Lung (tissue), 12 donors: ENCODE data around the gene ADPRHL1. TPM values are rescaled to one million over a fixed set of nuclear protein-coding genes. Genes with fewer than 3 reads are reported as not detected.
"Not testable (repeated sequence)": the region's sequence is repeated elsewhere in the genome, so short reads cannot be mapped to it uniquely, and the experiment has no call there.

Experiments
- ATAC-seq: fragments of 200-7000 bp; cut with Tn5 transposase; one replicate; pipeline ENCODE4 v1.9.1; 2020; ENCODE audit warnings: moderate number of reproducible peaks; ENCODE audit not compliant: insufficient read depth, low FRiP score
- DNase-seq, 3 donors: peaks; one replicate each; pipeline ENCODE4 v3.0.0-alpha.2; 2013 to 2017
- H3K27ac ChIP-seq, 2 donors: one replicate each; pipeline ENCODE4 v1.5.1; 2013; ENCODE audit warnings: mild to moderate bottlenecking in 2 of 2, moderate library complexity in 2 of 2, control low read depth in 1 of 2, inconsistent platforms in 1 of 2, low read depth in 1 of 2, low read length in 1 of 2
- H3K27me3 ChIP-seq, 3 donors: one replicate each; pipeline ENCODE4 v1.5.1; 2013; ENCODE audit warnings: low read length in 2 of 3; ENCODE audit not compliant: control insufficient read depth in 3 of 3, insufficient read depth in 3 of 3
- H3K36me3 ChIP-seq, 4 donors: one replicate each; pipeline ENCODE4 v1.5.1; 2013; ENCODE audit warnings: low read length in 4 of 4, mild to moderate bottlenecking in 1 of 4, moderate library complexity in 1 of 4; ENCODE audit not compliant: control insufficient read depth in 4 of 4, insufficient read depth in 4 of 4
- H3K4me1 ChIP-seq, 5 donors: one replicate each; pipeline ENCODE4 v1.5.1; 2013; ENCODE audit warnings: low read length in 5 of 5, mild to moderate bottlenecking in 2 of 5, moderate library complexity in 1 of 5; ENCODE audit not compliant: control insufficient read depth in 5 of 5, insufficient read depth in 5 of 5
- H3K4me3 ChIP-seq: one replicate; pipeline ENCODE4 v1.5.1; 2013; ENCODE audit warnings: mild to moderate bottlenecking, control low read depth, moderate library complexity
- H3K9ac ChIP-seq, 2 donors: one replicate each; pipeline ENCODE4 v1.5.1; 2013; ENCODE audit warnings: low read length in 2 of 2, control low read depth in 1 of 2; ENCODE audit not compliant: insufficient read depth in 1 of 2
- H3K9me3 ChIP-seq, 4 donors: one replicate each; pipeline ENCODE4 v1.5.1; 2013; ENCODE audit warnings: low read length in 3 of 4, mild to moderate bottlenecking in 1 of 4, moderate library complexity in 1 of 4; ENCODE audit not compliant: control insufficient read depth in 4 of 4, insufficient read depth in 3 of 4
- WGBS, 2 donors: extraction: QIAGEN DNeasy Blood & Tissue Kit; methylation state at CpG; one replicate each; pipeline ENCODE4 v1.1.7; 2013; 5-methylcytosine and 5-hydroxymethylcytosine counted together
- polyA plus RNA-seq, 2 donors: library from polyadenylated mRNA; stranded (reverse); fragments of 200-250 nt; gene quantifications; one replicate each; pipeline ENCODE4 v1.2.1, GENCODE V29; 2013
- total RNA-seq, 2 donors: library from RNA; depleted of rRNA in 1 of 2; stranded (reverse); fragments of >200 nt in 1 of 2; gene quantifications; one replicate each; pipeline ENCODE4 v1.2.1, GENCODE V29; 2014 to 2021
- TF ChIP-seq, protein P1 (sequence below): IDR thresholded peaks from 2 replicates; pipeline ENCODE4 v1.5.1; 2012; ENCODE audit warnings: mild to moderate bottlenecking; ENCODE audit errors: control extremely low read depth, extremely low read depth
- donor health status: control.
- donor health status: control.
- donor health status: Bipolar disorder and iron deficiency.
- donor health status: healthy.
- donor health status: DM: yes; HTN: yes; CAD: no.

Gene ADPRHL1
- total and polyA plus RNA-seq, 4 donors: 0.83 to 4.9 (median 1.3) TPM

DNA sequence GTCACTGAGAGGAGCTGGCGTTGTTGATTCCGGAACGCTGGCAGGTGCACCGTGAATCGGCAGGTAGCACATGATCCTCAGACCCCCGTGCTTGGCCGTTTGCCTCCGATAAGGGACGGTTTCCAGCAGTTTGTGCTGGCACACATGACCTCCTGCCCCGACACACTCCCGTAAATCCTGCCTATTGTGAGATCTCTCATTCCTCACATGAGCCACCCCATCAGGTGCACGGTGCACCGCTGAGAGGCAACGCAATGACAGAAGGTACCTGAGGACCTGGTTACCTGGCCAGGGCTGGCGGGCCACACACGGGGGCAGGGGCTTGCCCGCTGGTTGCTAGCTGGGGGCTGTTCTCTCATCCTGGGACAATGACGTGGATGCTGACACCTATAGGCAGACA, 2.1 kb upstream of the ADPRHL1 start:
- TF ChIP-seq, protein P1, sequence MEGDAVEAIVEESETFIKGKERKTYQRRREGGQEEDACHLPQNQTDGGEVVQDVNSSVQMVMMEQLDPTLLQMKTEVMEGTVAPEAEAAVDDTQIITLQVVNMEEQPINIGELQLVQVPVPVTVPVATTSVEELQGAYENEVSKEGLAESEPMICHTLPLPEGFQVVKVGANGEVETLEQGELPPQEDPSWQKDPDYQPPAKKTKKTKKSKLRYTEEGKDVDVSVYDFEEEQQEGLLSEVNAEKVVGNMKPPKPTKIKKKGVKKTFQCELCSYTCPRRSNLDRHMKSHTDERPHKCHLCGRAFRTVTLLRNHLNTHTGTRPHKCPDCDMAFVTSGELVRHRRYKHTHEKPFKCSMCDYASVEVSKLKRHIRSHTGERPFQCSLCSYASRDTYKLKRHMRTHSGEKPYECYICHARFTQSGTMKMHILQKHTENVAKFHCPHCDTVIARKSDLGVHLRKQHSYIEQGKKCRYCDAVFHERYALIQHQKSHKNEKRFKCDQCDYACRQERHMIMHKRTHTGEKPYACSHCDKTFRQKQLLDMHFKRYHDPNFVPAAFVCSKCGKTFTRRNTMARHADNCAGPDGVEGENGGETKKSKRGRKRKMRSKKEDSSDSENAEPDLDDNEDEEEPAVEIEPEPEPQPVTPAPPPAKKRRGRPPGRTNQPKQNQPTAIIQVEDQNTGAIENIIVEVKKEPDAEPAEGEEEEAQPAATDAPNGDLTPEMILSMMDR: no peak
- no peaks in the 10 kb centered on the region for H3K27me3 ChIP-seq
- DNase-seq (no peak), ATAC-seq (no peak)
- 88 to 92% methylated on average over 18 of the region's 18 CpGs for WGBS, 2 donors
- peaks cover 3 to 31% (median 19%) of the 10 kb centered on the region in 4 donors for H3K36me3 ChIP-seq
- no peak overlapping the region for H3K27ac ChIP-seq
- no peaks in the 10 kb centered on the region for H3K9me3 ChIP-seq
- H3K4me3 ChIP-seq: no peak overlapping the region
- no peak overlapping the region for H3K9ac ChIP-seq
- H3K4me1 ChIP-seq: peaks cover 0 to 9% (median 0%) of the 10 kb centered on the region in 5 donors

DNA sequence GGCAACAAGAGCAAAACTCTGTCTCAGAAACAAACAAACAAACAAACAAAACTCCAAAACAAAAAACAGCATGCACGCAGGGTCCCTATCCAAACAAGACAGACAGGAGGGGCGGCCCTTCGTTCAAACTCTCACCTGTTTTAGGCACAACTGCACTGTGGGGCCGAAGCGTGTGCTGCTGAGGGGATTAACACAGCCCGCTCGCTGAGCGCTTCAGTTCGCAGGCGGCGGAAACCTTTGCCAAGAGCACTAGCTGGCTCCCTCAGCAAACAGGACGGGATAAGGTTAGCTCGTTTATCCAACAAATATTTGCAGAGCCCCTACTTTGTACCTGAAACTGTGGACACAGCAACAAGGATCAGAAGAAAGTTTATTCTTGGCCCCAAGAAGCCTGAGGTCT, 1.6 kb upstream of the ADPRHL1 start:
- Histone ChIP-seq H3K27me3 (no peaks in the 10 kb centered on the region), H3K9ac (no peak overlapping the region), H3K36me3 (peaks cover 3 to 27% (median 14%) of the 10 kb centered on the region in 4 donors), H3K4me3 (no peak overlapping the region), H3K27ac (peak overlapping the region in 1 of 2 donors; percentile 58), H3K4me1 (peaks cover 0 to 9% (median 1%) of the 10 kb centered on the region in 5 donors), H3K9me3 (no peaks in the 10 kb centered on the region)
- TF ChIP-seq, protein P1: no peak
- 90 to 93% methylated on average over 13 of the region's 13 CpGs for WGBS, 2 donors
- DNase-seq: no peak
- no peak for ATAC-seq

DNA sequence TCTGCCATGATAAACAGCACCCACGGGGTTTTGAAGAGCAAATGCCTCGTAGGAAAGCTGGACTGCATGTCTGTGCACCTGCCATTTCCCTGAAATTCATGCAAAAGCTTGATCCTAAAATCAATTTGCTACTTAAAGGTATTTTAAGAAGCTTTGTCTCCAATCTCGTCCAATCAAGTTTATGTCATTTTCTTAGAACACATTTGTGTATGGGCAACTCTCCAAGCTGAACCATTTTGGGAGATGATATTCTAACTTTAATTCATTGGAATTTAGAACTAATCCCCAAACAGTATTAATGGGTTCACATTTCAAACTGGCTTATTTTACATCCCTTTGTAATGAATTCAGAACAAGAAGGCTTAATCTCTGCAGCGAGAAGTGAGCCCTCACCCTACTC, 822 bp downstream of the ADPRHL1 start:
- Histone ChIP-seq H3K4me3 (no peak overlapping the region), H3K27ac (peak overlapping the region in 1 of 2 donors; percentile 91), H3K4me1 (peaks cover 0 to 6% (median 0%) of the 10 kb centered on the region in 5 donors), H3K9ac (no peak overlapping the region), H3K27me3 (no peaks in the 10 kb centered on the region), H3K9me3 (no peaks in the 10 kb centered on the region), H3K36me3 (peaks cover 0 to 13% (median 7%) of the 10 kb centered on the region in 4 donors)
- WGBS, 2 donors: 86 to 96% methylated on average over 4 of the region's 4 CpGs
- DNase-seq: no peak
- TF ChIP-seq, protein P1: no peak
- no peak for ATAC-seq

DNA sequence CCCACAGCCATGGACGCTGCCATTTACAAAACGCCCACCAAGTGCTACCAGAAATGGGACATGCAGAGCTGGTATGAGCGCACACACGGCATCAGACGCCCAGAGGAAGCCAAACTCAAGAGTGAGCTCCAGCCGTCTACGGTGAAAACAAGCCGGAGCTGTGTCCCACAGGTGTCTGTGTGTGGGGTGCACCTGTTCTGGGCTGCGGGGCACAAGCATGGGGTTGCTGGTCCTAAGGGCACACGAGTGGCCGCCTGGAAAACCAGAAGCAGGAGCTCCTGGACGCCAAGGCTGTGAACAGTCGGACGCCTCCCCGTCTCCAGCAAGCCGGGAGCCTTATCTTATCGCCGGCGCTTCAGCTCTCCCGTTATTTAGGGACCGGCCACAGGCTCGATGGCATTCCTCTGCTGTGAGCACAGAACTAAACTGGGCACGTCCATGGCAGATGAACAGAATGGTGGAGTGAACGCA, 1.3 kb downstream of the ADPRHL1 start:
- 88% methylated on average over 24 of the region's 24 CpGs for WGBS, 2 donors
- peak overlapping the region in 1 of 2 donors; percentile 91 for H3K27ac ChIP-seq
- no peak overlapping the region for H3K9ac ChIP-seq
- no peak for ATAC-seq
- peaks cover 0 to 8% (median 0%) of the 10 kb centered on the region in 5 donors for H3K4me1 ChIP-seq
- no peak overlapping the region for H3K4me3 ChIP-seq
- H3K36me3 ChIP-seq: peaks cover 0 to 12% (median 7%) of the 10 kb centered on the region in 4 donors
- peak in 2 of 3 donors; percentile 28 to 29 for DNase-seq
- no peaks in the 10 kb centered on the region for H3K9me3 ChIP-seq
- TF ChIP-seq, protein P1: no peak
- no peaks in the 10 kb centered on the region for H3K27me3 ChIP-seq

DNA sequence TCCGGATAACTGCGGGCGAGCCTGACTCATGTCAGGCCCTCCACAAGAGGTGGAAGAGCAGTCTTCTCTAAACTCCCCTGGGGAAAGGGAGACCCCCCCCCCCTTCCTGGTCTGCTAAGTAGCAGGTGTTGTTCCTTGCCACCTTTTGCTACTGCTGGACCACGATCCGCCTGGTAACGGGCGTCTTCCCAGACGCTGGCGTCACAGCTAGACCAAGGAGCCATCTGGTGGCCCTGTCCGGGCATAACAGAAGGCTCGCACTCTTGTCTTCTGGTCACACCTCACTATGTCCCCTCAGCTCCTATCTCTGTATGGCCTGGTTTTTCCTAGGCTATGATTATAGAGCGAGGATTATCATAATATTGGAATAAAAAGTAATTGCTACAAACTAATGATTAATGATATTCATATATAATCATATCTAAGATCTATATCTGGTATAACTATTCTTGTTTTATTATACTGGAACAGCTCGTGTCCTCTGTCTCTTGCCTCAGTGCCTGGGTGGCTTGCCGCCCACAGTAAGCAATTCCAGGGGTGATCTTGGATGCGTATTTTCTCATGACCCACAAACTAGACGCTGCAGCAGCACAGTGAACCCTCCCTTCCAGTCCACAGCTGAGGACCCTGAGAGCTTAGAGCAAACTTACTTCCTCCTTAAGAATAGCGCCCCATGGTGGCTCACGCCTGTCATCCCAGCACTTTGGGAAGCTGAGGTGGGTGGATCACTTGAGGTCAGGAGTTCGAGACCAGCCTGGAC, 2.2 kb downstream of the ADPRHL1 start:
- not testable (repeated sequence) for H3K9ac ChIP-seq, H3K9me3 ChIP-seq, H3K36me3 ChIP-seq, H3K27me3 ChIP-seq, ATAC-seq, H3K4me3 ChIP-seq, H3K4me1 ChIP-seq
- DNase-seq: peak in 1 of 3 donors; percentile 41
- WGBS, 2 donors: 78 to 84% methylated on average over 18 of the region's 19 CpGs
- H3K27ac ChIP-seq: peak overlapping the region in 1 of 2 donors; percentile 91
